Activated T-helper 1 cell treated with anti-CD3 and anti-CD28 coated beads, Interleukin-12 subunit alpha, Interleukin-12 subunit beta, Interleukin-2, Interleukin-4 antibody, amounts not matched to agents 30 ng/mL and 10 ng/mL and 1 ng/mL, durations not matched to agents 14 hours and 24 hours and 36 hours (primary cell): ENCODE data around the gene SYNJ2. TPM values are rescaled to one million over a fixed set of nuclear protein-coding genes. Genes with fewer than 3 reads are reported as not detected.
A peak's percentile ranks its signal among the peaks of the same experiment; 100 is the strongest.

Experiments used
- DNase-seq: peaks from one replicate; pipeline ENCODE4 v3.0.0; 2021; ENCODE audit warnings: low spot score
- H3K27ac Mint-ChIP-seq: one replicate; pipeline ENCODE4 v1.8.0; 2021; ENCODE audit warnings: mild to moderate bottlenecking, mixed read lengths
- H3K27me3 Mint-ChIP-seq: one replicate; pipeline ENCODE4 v1.8.0; 2022; ENCODE audit warnings: mild to moderate bottlenecking, moderate library complexity, mixed read lengths; ENCODE audit not compliant: insufficient read depth
- H3K36me3 Mint-ChIP-seq: one replicate; pipeline ENCODE4 v1.8.0; 2021; ENCODE audit warnings: low read depth, mixed read lengths
- H3K4me1 Mint-ChIP-seq: one replicate; pipeline ENCODE4 v1.8.0; 2021; ENCODE audit warnings: low read depth, mixed read lengths
- H3K4me3 Mint-ChIP-seq: one replicate; pipeline ENCODE4 v1.8.0; 2021; ENCODE audit warnings: mild to moderate bottlenecking, moderate library complexity, mixed read lengths
- H3K9me3 Mint-ChIP-seq: one replicate; pipeline ENCODE4 v1.8.0; 2021; ENCODE audit warnings: mixed read lengths
- intact Hi-C: fragments of 100-400 bp; cut with micrococcal nuclease; formaldehyde crosslinking; loops from one replicate; pipeline ENCODE4 v1.15.1; 2024
- total RNA-seq: library from RNA; stranded (reverse); gene quantifications from 2 replicates; pipeline ENCODE4 v1.2.3, GENCODE V29; 2022

SYNJ2 gene
- total RNA-seq, 1 donor from 2014 or later, result 31.2 TPM

GRCh38 chr6:158044525-158044888 is 62.8 kb downstream of the SYNJ2 start:
- peaks cover 58% of the 10 kb centered on the region for H3K4me1 Mint-ChIP-seq
- H3K27me3 Mint-ChIP-seq, result no peaks in the 10 kb centered on the region
- no peak overlapping the region for H3K4me3 Mint-ChIP-seq
- no peak overlapping the region for H3K27ac Mint-ChIP-seq
- intact Hi-C loops, result no loop called here
- H3K36me3 Mint-ChIP-seq, result peaks cover 42% of the 10 kb centered on the region
- H3K9me3 Mint-ChIP-seq, result no peaks in the 10 kb centered on the region
- no peak for DNase-seq

- no peaks in the 10 kb centered on the region for H3K9me3 Mint-ChIP-seq
- H3K27ac Mint-ChIP-seq, result peak overlapping the region; percentile 66
- DNase-seq, result no peak
- intact Hi-C loops, result loop anchor here (1.0 to 5.0 kb wide), 3 partner anchors 20 to 284 kb away; no protein-coding TSS in a partner anchor
- H3K36me3 Mint-ChIP-seq, result peaks cover 46% of the 10 kb centered on the region
- H3K27me3 Mint-ChIP-seq, result no peaks in the 10 kb centered on the region
- peaks cover 38% of the 10 kb centered on the region for H3K4me1 Mint-ChIP-seq
- H3K4me3 Mint-ChIP-seq, result peak overlapping the region; percentile 53
Observed at GRCh38 chr6:158046201-158047126, 64.8 kb downstream of the SYNJ2 start.

GRCh38 chr6:158047127-158047518 is 65.5 kb downstream of the SYNJ2 start:
- Mint-ChIP-seq H3K27ac (peak overlapping the region; percentile 66), H3K4me1 (peaks cover 38% of the 10 kb centered on the region), H3K4me3 (peak overlapping the region; percentile 53), H3K27me3 (no peaks in the 10 kb centered on the region), H3K9me3 (no peaks in the 10 kb centered on the region), H3K36me3 (peaks cover 48% of the 10 kb centered on the region)
- DNase-seq, result peak; percentile 55
- intact Hi-C loops, result loop anchor here (1.0 to 5.0 kb wide), 3 partner anchors 21 to 285 kb away; no protein-coding TSS in a partner anchor

GRCh38 chr6:158047563-158048323 is 66.1 kb downstream of the SYNJ2 start:
- Mint-ChIP-seq H3K4me3 (no peak overlapping the region), H3K9me3 (no peaks in the 10 kb centered on the region), H3K27me3 (no peaks in the 10 kb centered on the region), H3K36me3 (peaks cover 49% of the 10 kb centered on the region), H3K4me1 (peaks cover 39% of the 10 kb centered on the region), H3K27ac (peak overlapping the region; percentile 66)
- intact Hi-C loops, result loop anchor here (1.0 to 5.0 kb wide), 3 partner anchors 21 to 285 kb away; no protein-coding TSS in a partner anchor
- no peak for DNase-seq

- intact Hi-C loops, result loop anchor here (5.0 kb wide), 2 partner anchors 86 to 286 kb away; no protein-coding TSS in a partner anchor
- no peak overlapping the region for H3K27ac Mint-ChIP-seq
Observed at GRCh38 chr6:158048589-158048988, 66.9 kb downstream of the SYNJ2 start.

GRCh38 chr6:158049055-158050028 is 67.7 kb downstream of the SYNJ2 start:
- Mint-ChIP-seq H3K4me3 (no peak overlapping the region), H3K27ac (no peak overlapping the region), H3K27me3 (no peaks in the 10 kb centered on the region), H3K36me3 (peaks cover 59% of the 10 kb centered on the region), H3K9me3 (peaks cover 4% of the 10 kb centered on the region), H3K4me1 (peaks cover 54% of the 10 kb centered on the region)
- intact Hi-C loops, result loop anchor here (5.0 kb wide), 2 partner anchors 87 to 287 kb away; no protein-coding TSS in a partner anchor
- DNase-seq, result no peak

More at GRCh38 chr6:158048589-158048988, 66.9 kb downstream of the SYNJ2 start:
- Mint-ChIP-seq H3K27me3 (no peaks in the 10 kb centered on the region), H3K4me1 (peaks cover 47% of the 10 kb centered on the region), H3K9me3 (no peaks in the 10 kb centered on the region), H3K4me3 (no peak overlapping the region), H3K36me3 (peaks cover 57% of the 10 kb centered on the region)
- DNase-seq, result no peak

GRCh38 chr6:158050107-158050735 is 68.6 kb downstream of the SYNJ2 start:
- no peak overlapping the region for H3K4me3 Mint-ChIP-seq
- peaks cover 54% of the 10 kb centered on the region for H3K4me1 Mint-ChIP-seq
- H3K27me3 Mint-ChIP-seq, result no peaks in the 10 kb centered on the region
- intact Hi-C loops, result no loop called here
- peaks cover 60% of the 10 kb centered on the region for H3K36me3 Mint-ChIP-seq
- H3K9me3 Mint-ChIP-seq, result peaks cover 4% of the 10 kb centered on the region
- H3K27ac Mint-ChIP-seq, result no peak overlapping the region
- DNase-seq, result no peak

- intact Hi-C loops, result no loop called here
- Mint-ChIP-seq H3K4me1 (peaks cover 52% of the 10 kb centered on the region), H3K4me3 (no peak overlapping the region), H3K27me3 (no peaks in the 10 kb centered on the region), H3K9me3 (peaks cover 4% of the 10 kb centered on the region), H3K36me3 (peaks cover 54% of the 10 kb centered on the region), H3K27ac (no peak overlapping the region)
- DNase-seq, result no peak
Observed at GRCh38 chr6:158050955-158051354, 69.3 kb downstream of the SYNJ2 start.

GRCh38 chr6:158051968-158052367 is 70.3 kb downstream of the SYNJ2 start:
- Mint-ChIP-seq H3K27me3 (no peaks in the 10 kb centered on the region), H3K4me3 (no peak overlapping the region), H3K4me1 (peaks cover 52% of the 10 kb centered on the region), H3K27ac (no peak overlapping the region), H3K9me3 (peaks cover 4% of the 10 kb centered on the region), H3K36me3 (peaks cover 49% of the 10 kb centered on the region)
- intact Hi-C loops, result no loop called here
- no peak for DNase-seq

GRCh38 chr6:158053377-158054313 is 72.0 kb downstream of the SYNJ2 start:
- intact Hi-C loops, result no loop called here
- Mint-ChIP-seq H3K9me3 (peaks cover 4% of the 10 kb centered on the region), H3K27ac (peak overlapping the region; percentile 20)

GRCh38 chr6:158056355-158056754 is 74.7 kb downstream of the SYNJ2 start:
- H3K36me3 Mint-ChIP-seq, result peaks cover 38% of the 10 kb centered on the region
- H3K4me3 Mint-ChIP-seq, result no peak overlapping the region
- peaks cover 4% of the 10 kb centered on the region for H3K9me3 Mint-ChIP-seq
- intact Hi-C loops, result loop anchor here (2.0 kb wide), 1 partner anchor 54 kb away; no protein-coding TSS in a partner anchor
- H3K27ac Mint-ChIP-seq, result no peak overlapping the region
- no peaks in the 10 kb centered on the region for H3K27me3 Mint-ChIP-seq
- DNase-seq, result no peak
- peaks cover 66% of the 10 kb centered on the region for H3K4me1 Mint-ChIP-seq

More at GRCh38 chr6:158053377-158054313, 72.0 kb downstream of the SYNJ2 start:
- Mint-ChIP-seq H3K36me3 (peaks cover 52% of the 10 kb centered on the region), H3K4me3 (no peak overlapping the region), H3K4me1 (peaks cover 53% of the 10 kb centered on the region), H3K27me3 (no peaks in the 10 kb centered on the region)
- DNase-seq, result no peak
